MG63 (cell line): ENCODE results near the gene NIP7. TPM values are rescaled to one million over a fixed set of nuclear protein-coding genes. Genes with fewer than 3 reads are reported as not detected.

Experiments used
- total RNA-seq: library from RNA; depleted of rRNA; stranded (reverse); fragments of >200 nt; shearing (Covaris generic); gene quantifications from 2 replicates; pipeline ENCODE4 v1.2.3, GENCODE V29; 2014; ENCODE audit warnings: low replicate concordance; rRNA removed

Gene NIP7
- total RNA-seq, 1 experiment from 2014 or later, result 32.6 TPM

Other genes with a start within 250 kb of the NIP7 start
- 65.0 and 71.9 TPM in 2 replicates for gene HAS3, start 234.1 kb upstream of the NIP7 start, total RNA-seq
- 125 and 166 TPM in 2 replicates for gene CHTF8, start 207.2 kb upstream of the NIP7 start, total RNA-seq
- 76.6 and 108 TPM in 2 replicates for gene UTP4, start 207.1 kb upstream of the NIP7 start, total RNA-seq
- 13.1 and 33.6 TPM in 2 replicates for gene SNTB2, start 152.6 kb upstream of the NIP7 start, total RNA-seq
- gene VPS4A, start 28.4 kb upstream of the NIP7 start, total RNA-seq, result 31.3 and 34.5 TPM in 2 replicates
- 9.1 and 28.5 TPM in 2 replicates for gene PDF, start 9.2 kb upstream of the NIP7 start, total RNA-seq
- 34.1 and 51.9 TPM in 2 replicates for gene COG8, start 208 bp upstream of the NIP7 start, total RNA-seq
- gene TMED6, start 12.0 kb downstream of the NIP7 start, total RNA-seq, result not detected in 2 replicates
- 12.3 and 30.7 TPM in 2 replicates for gene TERF2, start 46.2 kb downstream of the NIP7 start, total RNA-seq
- 45.2 and 48.9 TPM in 2 replicates for gene CYB5B, start 84.8 kb downstream of the NIP7 start, total RNA-seq
- gene NFAT5, start 226.2 kb downstream of the NIP7 start, total RNA-seq, result 1.2 and 18.8 TPM in 2 replicates